GM11168 (cell line): ENCODE measurements around the gene AGPAT1.
"Not testable (repeated sequence)": the region's sequence is repeated elsewhere in the genome, so short reads cannot be mapped to it uniquely, and the experiment has no call there.

Experiments
- in situ Hi-C: fragments of 300-500 bp; cut with MboI; formaldehyde crosslinking; loops from one replicate; pipeline ENCODE4 v1.12.0; 2022; ENCODE audit warnings: low sequenced_read_pairs; ENCODE audit not compliant: unreplicated experiment

Gene AGPAT1

GRCh38 chr6:32151863-32152768 is 23.8 kb downstream of the AGPAT1 start, which contains the start of gene PRRT1:
PRRT1 (minus strand) TSS chr6:32151939; CDS start chr6:32151827, 112 bp downstream.
- in situ Hi-C loops, result no loop called here

- in situ Hi-C loops, result no loop called here
Measured at GRCh38 chr6:32151181-32151862, 24.6 kb downstream of the AGPAT1 start.

GRCh38 chr6:32149932-32150870 is 25.7 kb downstream of the AGPAT1 start:
- in situ Hi-C loops, result no loop called here

GRCh38 chr6:32149092-32149755 is 26.7 kb downstream of the AGPAT1 start:
- in situ Hi-C loops, result no loop called here

GRCh38 chr6:32148289-32149091 is 27.4 kb downstream of the AGPAT1 start:
- in situ Hi-C loops, result no loop called here

GRCh38 chr6:32147401-32148132 is 28.3 kb downstream of the AGPAT1 start:
- in situ Hi-C loops, result no loop called here

- in situ Hi-C loops, result no loop called here
Measured at GRCh38 chr6:32146687-32147086, 29.2 kb downstream of the AGPAT1 start.

- in situ Hi-C loops, result no loop called here
Measured at GRCh38 chr6:32146287-32146686, 29.6 kb downstream of the AGPAT1 start.

GRCh38 chr6:32144238-32144637 is 31.6 kb downstream of the AGPAT1 start:
- in situ Hi-C loops, result not testable (repeated sequence)

- in situ Hi-C loops, result no loop called here
Measured at GRCh38 chr6:32140420-32141046, 35.4 kb downstream of the AGPAT1 start.

- in situ Hi-C loops, result no loop called here
Measured at GRCh38 chr6:32139590-32139989, 36.3 kb downstream of the AGPAT1 start.

- in situ Hi-C loops, result no loop called here
Measured at GRCh38 chr6:32137454-32137853, 38.4 kb downstream of the AGPAT1 start.

GRCh38 chr6:32133786-32134185 is 42.1 kb downstream of the AGPAT1 start:
- in situ Hi-C loops, result no loop called here

- in situ Hi-C loops, result no loop called here
Measured at GRCh38 chr6:32132110-32132509, 43.8 kb downstream of the AGPAT1 start.

GRCh38 chr6:32131439-32131948 is 44.4 kb downstream of the AGPAT1 start:
- in situ Hi-C loops, result no loop called here

GRCh38 chr6:32129297-32130088 is 46.4 kb downstream of the AGPAT1 start:
- in situ Hi-C loops, result no loop called here

GRCh38 chr6:32128751-32129296 is 47.1 kb downstream of the AGPAT1 start:
- in situ Hi-C loops, result no loop called here
